GM23248 (cell line): Measurements from ENCODE around the gene CDCP2. TPM values are rescaled to one million over a fixed set of nuclear protein-coding genes. Genes with fewer than 3 reads are reported as not detected.
A peak's percentile ranks its signal among the peaks of the same experiment; 100 is the strongest.
"Not testable (repeated sequence)": the region's sequence is repeated elsewhere in the genome, so short reads cannot be mapped to it uniquely, and the experiment has no call there.

Source experiments
- DNase-seq: peaks from one replicate; pipeline ENCODE4 v3.0.0-alpha.2; 2015
- H2AFZ ChIP-seq: fragments of 200-600 bp; sonication (generic); 2 replicates; pipeline ENCODE4 v1.6.1; 2016; ENCODE audit warnings: antibody characterized with exemption
- H3F3A ChIP-seq: fragments of 200-600 bp; sonication (generic); 2 replicates; pipeline ENCODE4 v1.6.1; 2016; ENCODE audit warnings: mild to moderate bottlenecking, antibody characterized with exemption, mixed run types; ENCODE audit not compliant: insufficient read depth
- H3K27ac ChIP-seq: fragments of 200-600 bp; sonication (generic); 2 replicates; pipeline ENCODE4 v1.5.1; 2016; ENCODE audit warnings: mild to moderate bottlenecking
- H3K27me3 ChIP-seq: fragments of 200-600 bp; sonication (generic); replicated peaks from 2 replicates; pipeline ENCODE4 v1.6.1; 2016; ENCODE audit warnings: mild to moderate bottlenecking; ENCODE audit not compliant: insufficient read depth
- H3K36me3 ChIP-seq: fragments of 200-600 bp; sonication (generic); 2 replicates; pipeline ENCODE4 v1.6.1; 2016; ENCODE audit warnings: low read depth, mild to moderate bottlenecking
- H3K4me1 ChIP-seq: fragments of 200-600 bp; sonication (generic); 2 replicates; pipeline ENCODE4 v1.6.1; 2016; ENCODE audit warnings: mild to moderate bottlenecking; ENCODE audit not compliant: insufficient read depth
- H3K4me2 ChIP-seq: fragments of 200-600 bp; sonication (generic); one replicate; pipeline ENCODE4 v1.6.1; 2016; ENCODE audit warnings: mild to moderate bottlenecking; ENCODE audit not compliant: unreplicated experiment
- H3K4me3 ChIP-seq: fragments of 200-600 bp; sonication (generic); 2 replicates; pipeline ENCODE4 v1.5.1; 2016; ENCODE audit warnings: mild to moderate bottlenecking
- H3K79me2 ChIP-seq: fragments of 200-600 bp; sonication (generic); 2 replicates; pipeline ENCODE4 v1.6.1; 2016; ENCODE audit warnings: mild to moderate bottlenecking; ENCODE audit not compliant: insufficient read depth
- H3K9ac ChIP-seq: fragments of 200-600 bp; sonication (generic); 2 replicates; pipeline ENCODE4 v1.6.1; 2016; ENCODE audit warnings: mild to moderate bottlenecking
- H3K9me2 ChIP-seq: fragments of 200-600 bp; sonication (generic); 2 replicates; pipeline ENCODE4 v1.6.1; 2016; ENCODE audit warnings: mixed run types, mild to moderate bottlenecking, moderate library complexity; ENCODE audit not compliant: insufficient read depth
- H3K9me3 ChIP-seq: fragments of 200-600 bp; sonication (generic); one replicate; pipeline ENCODE4 v1.6.1; 2017; ENCODE audit warnings: low read depth
- H4K20me1 ChIP-seq: fragments of 200-600 bp; sonication (generic); 2 replicates; pipeline ENCODE4 v1.6.0; 2016; ENCODE audit not compliant: insufficient read depth
- EZH2 ChIP-seq: fragments of 200-600 bp; sonication (generic); IDR thresholded peaks from 2 replicates; pipeline ENCODE4 v1.6.1; 2018; ENCODE audit warnings: antibody characterized with exemption, mild to moderate bottlenecking; ENCODE audit not compliant: insufficient read depth, poor library complexity, severe bottlenecking
- EZH2phosphoT487 ChIP-seq: fragments of 200-600 bp; sonication (generic); IDR thresholded peaks from 2 replicates; pipeline ENCODE4 v1.6.1; 2018; ENCODE audit warnings: antibody characterized with exemption, moderate library complexity, mild to moderate bottlenecking, low read depth; ENCODE audit not compliant: insufficient read depth
- WGBS, 2 experiments: methylation state at CpG; one replicate each; pipeline ENCODE4 v1.1.6; 2015 to 2017; ENCODE audit warnings: low lambda C conversion rate in 2 of 2, low coverage in 1 of 2; ENCODE audit errors: missing lambda C conversion rate in 2 of 2; 5-methylcytosine and 5-hydroxymethylcytosine counted together
- in situ Hi-C: fragments of 300-500 bp; cut with MboI; formaldehyde crosslinking; loops from 2 replicates; pipeline ENCODE4 v1.15.0; 2020
- polyA plus RNA-seq: library from polyadenylated mRNA; unstranded; fragments of >200 nt; fragmentation: Nextera tagmentation; extraction: Ambion mirVana; gene quantifications from 2 replicates; pipeline ENCODE4 v1.2.1, GENCODE V29; 2016
- total RNA-seq: library from RNA; depleted of rRNA; stranded (reverse); fragments of >200 nt; shearing (Covaris generic); gene quantifications from 2 replicates; pipeline ENCODE4 v1.2.3, GENCODE V29; 2014

CDCP2 gene
- total and polyA plus RNA-seq, 2 experiments from 2014 or later = not detected

DNA sequence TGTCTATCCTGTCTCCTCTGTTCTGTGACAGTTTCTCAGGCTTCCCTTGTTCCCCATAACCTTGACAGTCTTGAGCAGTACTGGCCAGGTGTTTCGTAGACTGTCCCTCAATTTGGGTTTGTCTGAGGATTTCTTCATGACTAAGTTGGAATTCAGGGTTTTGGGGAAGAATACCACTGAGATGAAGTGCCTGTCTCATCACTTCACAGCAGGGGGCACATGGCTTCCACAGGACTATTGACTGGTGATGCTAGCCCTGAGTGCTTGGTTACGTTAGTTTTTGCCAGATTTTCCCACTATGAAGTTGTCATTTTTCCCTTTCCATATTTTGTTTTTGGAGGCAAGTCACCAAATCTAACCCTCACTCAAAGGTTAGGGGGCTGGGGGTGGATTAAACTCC is 45.7 kb downstream of the CDCP2 start:
- WGBS, 2 experiments = 41 to 54% methylated on average over 2 of the region's 2 CpGs
- Histone ChIP-seq H3F3A (no peaks in the 10 kb centered on the region), H3K9me3 (no peaks in the 10 kb centered on the region), H3K27ac (no peak overlapping the region), H3K9ac (no peak overlapping the region), H3K27me3 (no peaks in the 10 kb centered on the region), H2AFZ (no peak overlapping the region), H3K9me2 (no peaks in the 10 kb centered on the region), H4K20me1 (no peaks in the 10 kb centered on the region), H3K4me3 (no peak overlapping the region), H3K36me3 (no peaks in the 10 kb centered on the region), H3K79me2 (no peaks in the 10 kb centered on the region), H3K4me2 (no peak overlapping the region), H3K4me1 (no peaks in the 10 kb centered on the region)
- in situ Hi-C loops = loop anchor here (25.0 kb wide), 2 partner anchors 380 to 705 kb away; partner anchors contain the start of gene TTC22
- peak; percentile 56 for DNase-seq
- TF ChIP-seq EZH2 = no peak
- no peak for TF ChIP-seq EZH2phosphoT487

DNA sequence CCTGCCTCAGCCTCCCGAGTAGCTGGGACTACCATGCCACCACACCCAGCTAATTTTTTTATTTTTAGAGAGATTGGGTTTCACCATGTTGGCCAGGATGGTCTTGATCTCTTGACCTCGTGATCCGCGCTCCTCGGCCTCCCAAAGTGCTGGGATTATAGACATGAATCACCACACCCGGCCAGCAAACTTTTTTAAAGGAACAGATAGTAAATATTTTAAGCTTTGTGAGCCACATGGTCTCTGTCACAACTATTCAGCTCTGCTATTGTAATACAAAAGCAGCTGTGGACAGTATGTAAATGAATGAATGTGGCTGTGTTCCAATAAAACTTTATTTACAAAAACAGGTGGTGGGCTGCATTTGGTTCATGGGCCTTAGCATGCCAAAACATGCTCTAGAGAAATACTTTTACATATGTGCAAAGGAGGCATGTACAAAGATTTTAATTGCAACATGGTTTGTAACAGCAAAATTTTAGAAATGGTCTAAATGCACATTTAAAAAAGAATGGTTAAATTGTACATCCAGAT is 47.0 kb downstream of the CDCP2 start:
- no peak overlapping the region for H3K27ac ChIP-seq
- H3K9me2 ChIP-seq = no peaks in the 10 kb centered on the region
- WGBS, 2 experiments = 24 to 28% methylated on average over 6 of the region's 6 CpGs
- in situ Hi-C loops = loop anchor here (25.0 kb wide), 2 partner anchors 381 to 706 kb away; partner anchors contain the start of gene TTC22
- H3K4me3 ChIP-seq = no peak overlapping the region
- no peaks in the 10 kb centered on the region for H3F3A ChIP-seq
- TF ChIP-seq EZH2 (no peak), EZH2phosphoT487 (no peak)
- no peaks in the 10 kb centered on the region for H3K79me2 ChIP-seq
- DNase-seq = no peak
- H3K4me2 ChIP-seq = no peak overlapping the region
- no peaks in the 10 kb centered on the region for H3K36me3 ChIP-seq
- no peaks in the 10 kb centered on the region for H3K9me3 ChIP-seq
- no peaks in the 10 kb centered on the region for H3K4me1 ChIP-seq
- no peak overlapping the region for H3K9ac ChIP-seq
- no peaks in the 10 kb centered on the region for H3K27me3 ChIP-seq
- no peaks in the 10 kb centered on the region for H4K20me1 ChIP-seq
- no peak overlapping the region for H2AFZ ChIP-seq

DNA sequence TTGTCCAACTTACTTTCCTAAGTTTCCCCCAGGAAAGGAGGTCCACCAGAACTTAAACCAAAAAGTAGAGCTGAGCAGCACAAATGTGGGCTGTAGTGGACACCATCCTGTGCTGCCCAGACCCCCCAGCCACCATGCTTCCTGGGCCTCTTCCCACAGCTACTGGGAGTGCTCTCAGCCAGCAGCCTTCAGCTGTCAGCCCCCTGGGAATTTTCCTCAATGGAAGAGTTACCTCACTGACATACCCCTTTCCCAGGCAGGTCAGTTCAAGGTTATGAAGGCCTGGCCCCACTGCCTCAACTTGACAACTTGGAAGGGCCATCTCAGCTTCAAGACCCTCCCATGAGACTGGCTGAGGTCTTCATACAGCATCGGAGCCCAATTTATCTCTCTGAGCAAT is 47.7 kb downstream of the CDCP2 start:
- no peaks in the 10 kb centered on the region for H3K9me2 ChIP-seq
- no peak overlapping the region for H3K4me3 ChIP-seq
- no peaks in the 10 kb centered on the region for H3K27me3 ChIP-seq
- H3K9ac ChIP-seq = no peak overlapping the region
- in situ Hi-C loops = loop anchor here (25.0 kb wide), 2 partner anchors 382 to 707 kb away; partner anchors contain the start of gene TTC22
- no peak overlapping the region for H3K4me2 ChIP-seq
- TF ChIP-seq EZH2 = no peak
- TF ChIP-seq EZH2phosphoT487 = no peak
- no peaks in the 10 kb centered on the region for H3F3A ChIP-seq
- no peaks in the 10 kb centered on the region for H4K20me1 ChIP-seq
- no peaks in the 10 kb centered on the region for H3K36me3 ChIP-seq
- 46 to 90% methylated on average over 1 of the region's 1 CpG for WGBS, 2 experiments
- DNase-seq = no peak
- H3K9me3 ChIP-seq = no peaks in the 10 kb centered on the region
- H3K27ac ChIP-seq = no peak overlapping the region
- no peaks in the 10 kb centered on the region for H3K79me2 ChIP-seq
- no peak overlapping the region for H2AFZ ChIP-seq
- no peaks in the 10 kb centered on the region for H3K4me1 ChIP-seq

- 94 to 96% methylated on average over 9 of the region's 9 CpGs for WGBS, 2 experiments
- H3K36me3 ChIP-seq, H3K9ac ChIP-seq, DNase-seq, H4K20me1 ChIP-seq, H3F3A ChIP-seq, H2AFZ ChIP-seq, H3K27ac ChIP-seq, H3K4me2 ChIP-seq, H3K9me2 ChIP-seq, H3K9me3 ChIP-seq, H3K27me3 ChIP-seq, H3K4me1 ChIP-seq, H3K4me3 ChIP-seq, H3K79me2 ChIP-seq: not testable (repeated sequence)
- in situ Hi-C loops = loop anchor here (25.0 kb wide), 2 partner anchors 383 to 708 kb away; partner anchors contain the start of gene TTC22
Observed at GRCh38 chr1:54104613-54105012, 48.2 kb downstream of the CDCP2 start.

- no peaks in the 10 kb centered on the region for H3K27me3 ChIP-seq
- no peak overlapping the region for H3K27ac ChIP-seq
- H3K9ac ChIP-seq = no peak overlapping the region
- H3F3A ChIP-seq = no peaks in the 10 kb centered on the region
- H2AFZ ChIP-seq = no peak overlapping the region
- H4K20me1 ChIP-seq = no peaks in the 10 kb centered on the region
- no peaks in the 10 kb centered on the region for H3K9me3 ChIP-seq
- H3K79me2 ChIP-seq = no peaks in the 10 kb centered on the region
- no peak for DNase-seq
- no peaks in the 10 kb centered on the region for H3K9me2 ChIP-seq
- no peaks in the 10 kb centered on the region for H3K36me3 ChIP-seq
- H3K4me1 ChIP-seq = no peaks in the 10 kb centered on the region
- in situ Hi-C loops = loop anchor here (25.0 kb wide), 2 partner anchors 384 to 709 kb away; partner anchors contain the start of gene TTC22
- H3K4me3 ChIP-seq = no peak overlapping the region
- H3K4me2 ChIP-seq = no peak overlapping the region
- TF ChIP-seq EZH2phosphoT487 (no peak), EZH2 (no peak)
- WGBS, 2 experiments = 79 to 80% methylated on average over 6 of the region's 6 CpGs
Observed at GRCh38 chr1:54103414-54103813, 49.4 kb downstream of the CDCP2 start.
